GM18858 (cell line): Measurements from ENCODE around the gene USP24.
"Not testable (repeated sequence)": the region's sequence is repeated elsewhere in the genome, so short reads cannot be mapped to it uniquely, and the experiment has no call there.

Experiments used
- ATAC-seq: cut with Tn5 transposase; IDR thresholded peaks from one replicate; pipeline ENCODE4 v1.9.1; 2021; ENCODE audit not compliant: unreplicated experiment

Gene USP24

DNA sequence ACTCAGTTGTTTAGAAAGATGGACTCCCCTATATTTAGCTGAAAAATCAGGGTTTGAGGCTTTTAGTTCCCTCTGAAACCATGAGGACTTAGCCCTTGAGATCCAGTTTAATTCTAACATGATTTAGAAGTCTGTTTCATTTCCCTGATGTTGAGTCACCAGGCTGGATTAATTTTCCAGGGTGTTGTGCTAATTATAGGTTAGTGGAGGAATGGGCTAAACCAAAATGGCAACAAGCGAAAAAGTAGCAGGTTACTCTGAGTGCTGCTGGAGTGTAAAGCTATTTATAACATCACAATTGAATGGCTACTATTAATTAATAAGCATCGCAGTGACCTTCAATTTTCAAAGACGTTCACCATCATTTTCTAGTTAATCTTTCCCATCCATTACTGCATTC is 15.5 kb upstream of the USP24 start:
- ATAC-seq = no peak

DNA sequence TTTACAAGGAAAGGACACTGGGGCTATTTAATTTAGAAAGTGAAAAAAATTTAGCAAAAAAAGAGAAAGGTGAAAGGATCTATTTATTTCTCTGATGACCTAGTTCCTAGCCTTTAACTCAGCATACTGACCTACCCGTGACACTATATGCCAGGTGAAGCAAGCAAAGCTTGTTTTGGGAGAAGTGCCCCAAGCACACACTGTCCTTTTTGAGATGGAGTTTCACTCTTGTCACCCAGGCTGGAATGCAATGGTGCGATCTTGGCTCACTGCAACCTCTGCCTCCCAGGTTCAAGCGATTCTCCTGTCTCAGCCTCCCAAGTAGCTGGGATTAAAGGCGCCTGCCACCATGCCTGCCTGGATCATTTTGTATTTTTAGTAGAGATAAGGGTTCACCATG is 14.6 kb upstream of the USP24 start:
- not testable (repeated sequence) for ATAC-seq

DNA sequence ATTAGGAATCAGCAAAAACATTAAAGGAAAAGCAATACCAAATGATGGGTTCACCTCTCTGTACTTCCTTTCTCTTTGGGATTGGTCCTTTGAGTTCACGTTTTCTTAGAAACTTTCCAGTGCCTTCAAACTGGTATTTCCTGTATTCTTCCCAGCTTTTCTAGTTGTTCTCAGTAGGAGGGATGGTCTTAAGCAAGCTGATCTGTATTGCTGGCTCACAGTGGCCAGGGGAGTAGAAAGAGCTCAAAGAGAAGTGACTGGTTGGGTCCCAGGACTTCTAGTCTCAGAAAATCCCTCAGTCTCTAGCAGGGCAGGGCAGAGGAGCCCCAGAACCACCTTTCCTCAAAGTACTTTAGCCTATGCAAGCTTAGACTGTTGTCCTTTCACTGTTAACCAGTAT is 10.1 kb upstream of the USP24 start:
- no peak for ATAC-seq

DNA sequence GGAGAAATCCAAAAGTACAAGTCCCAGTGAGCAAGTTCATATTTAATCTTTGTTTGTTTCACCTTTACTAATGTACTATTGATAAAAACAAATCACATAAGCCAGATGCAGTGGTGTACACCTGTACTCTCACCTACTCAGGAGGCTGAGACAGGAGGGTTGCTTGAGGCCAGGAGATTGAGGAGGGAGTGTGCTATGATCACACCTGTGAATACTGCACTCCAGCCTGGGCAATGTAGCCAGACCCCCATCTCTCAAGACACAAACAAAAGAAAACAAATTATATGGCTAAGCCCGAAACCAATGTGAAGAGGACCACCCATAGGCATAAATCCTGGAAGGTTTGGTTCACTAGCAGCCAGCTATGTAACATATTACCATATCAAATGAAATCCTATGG is 9.6 kb upstream of the USP24 start:
- no peak for ATAC-seq

DNA sequence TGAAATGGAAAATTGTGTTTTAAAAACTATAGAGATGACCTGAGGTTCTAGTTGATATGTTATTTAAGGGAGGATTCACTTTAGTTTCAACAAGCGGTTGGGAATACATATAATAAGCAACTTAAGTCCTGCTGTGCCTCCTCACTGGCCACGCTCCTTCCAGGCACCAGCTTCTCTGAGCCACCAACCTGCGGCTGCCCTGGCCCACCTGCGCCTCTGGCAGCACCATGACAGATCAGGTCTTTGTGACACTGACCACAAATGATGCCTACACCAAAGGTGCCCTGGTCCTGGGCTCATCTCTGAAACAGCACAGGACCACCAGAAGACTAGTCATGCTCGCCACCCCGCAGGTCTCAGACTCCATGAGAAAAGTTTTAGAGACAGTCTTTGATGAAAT is 7.0 kb upstream of the USP24 start:
- ATAC-seq = no peak

DNA sequence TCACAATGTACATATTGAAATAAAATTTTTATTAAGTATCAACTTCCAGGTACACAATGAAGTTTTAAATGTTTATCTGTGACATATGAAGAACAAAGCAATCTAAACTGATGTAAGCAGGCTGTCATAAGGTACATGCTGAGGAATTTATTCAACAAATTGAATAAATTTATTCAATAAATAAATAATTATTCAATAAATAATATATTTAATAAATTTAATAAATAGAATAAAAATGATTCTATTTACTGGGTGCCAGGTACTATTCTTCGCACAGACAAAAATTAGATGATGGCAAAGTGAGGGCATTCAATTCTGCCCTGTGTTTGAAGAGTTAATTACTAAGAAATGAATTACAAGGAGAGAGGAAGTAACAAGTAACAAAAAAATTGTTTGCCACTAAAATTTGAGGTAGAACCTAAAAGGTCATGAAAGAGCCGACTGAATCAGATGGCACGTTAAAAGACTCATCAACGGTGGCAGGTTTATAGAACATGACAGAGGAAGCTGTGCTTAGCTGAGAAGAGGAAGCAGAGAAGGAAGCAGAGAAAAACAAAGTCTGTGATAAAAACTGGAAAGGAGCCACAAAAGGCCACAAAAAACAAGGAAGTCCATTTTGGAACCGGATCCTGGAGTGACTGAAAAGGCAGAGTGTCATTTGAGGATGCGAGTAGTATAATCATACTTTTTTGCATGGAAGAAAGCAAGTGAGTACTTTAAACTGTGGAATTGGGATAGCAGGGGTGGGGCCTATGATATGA is 2.2 kb upstream of the USP24 start:
- ATAC-seq = no peak

DNA sequence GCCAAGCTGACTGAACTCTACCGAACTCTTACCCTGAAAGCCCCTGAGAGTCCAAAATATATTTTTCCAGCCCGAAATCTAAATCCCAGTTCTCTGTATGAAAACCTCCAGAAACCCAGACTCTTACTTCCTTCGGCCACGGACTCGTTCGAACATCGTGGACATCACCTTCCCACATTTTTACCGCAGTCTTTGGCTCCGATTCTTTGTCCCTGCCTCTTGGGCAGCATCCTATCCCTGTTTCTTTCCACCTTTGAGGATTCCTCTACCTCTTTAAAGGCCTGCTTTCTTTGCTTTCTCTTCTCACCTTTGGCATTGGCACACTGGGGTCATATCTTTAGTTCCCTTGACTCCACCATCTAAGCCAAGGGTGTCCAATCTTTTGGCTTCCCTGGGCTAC is 932 bp upstream of the USP24 start:
- ATAC-seq = no peak

DNA sequence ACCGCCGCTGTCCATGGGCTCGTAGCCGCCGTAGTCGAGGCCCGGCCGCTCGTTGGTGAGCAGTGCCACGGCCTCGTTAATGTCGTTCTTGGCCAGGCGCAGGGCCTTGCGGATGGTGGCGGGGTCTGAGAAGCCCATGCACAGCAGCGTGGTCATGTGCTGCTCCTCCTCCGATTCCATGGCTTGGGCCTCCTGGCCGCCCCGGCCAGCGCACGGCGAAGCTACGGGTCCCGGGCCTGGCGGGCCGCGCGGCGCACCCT is 300 bp downstream of the USP24 start:
- ATAC-seq = peak; percentile 25

DNA sequence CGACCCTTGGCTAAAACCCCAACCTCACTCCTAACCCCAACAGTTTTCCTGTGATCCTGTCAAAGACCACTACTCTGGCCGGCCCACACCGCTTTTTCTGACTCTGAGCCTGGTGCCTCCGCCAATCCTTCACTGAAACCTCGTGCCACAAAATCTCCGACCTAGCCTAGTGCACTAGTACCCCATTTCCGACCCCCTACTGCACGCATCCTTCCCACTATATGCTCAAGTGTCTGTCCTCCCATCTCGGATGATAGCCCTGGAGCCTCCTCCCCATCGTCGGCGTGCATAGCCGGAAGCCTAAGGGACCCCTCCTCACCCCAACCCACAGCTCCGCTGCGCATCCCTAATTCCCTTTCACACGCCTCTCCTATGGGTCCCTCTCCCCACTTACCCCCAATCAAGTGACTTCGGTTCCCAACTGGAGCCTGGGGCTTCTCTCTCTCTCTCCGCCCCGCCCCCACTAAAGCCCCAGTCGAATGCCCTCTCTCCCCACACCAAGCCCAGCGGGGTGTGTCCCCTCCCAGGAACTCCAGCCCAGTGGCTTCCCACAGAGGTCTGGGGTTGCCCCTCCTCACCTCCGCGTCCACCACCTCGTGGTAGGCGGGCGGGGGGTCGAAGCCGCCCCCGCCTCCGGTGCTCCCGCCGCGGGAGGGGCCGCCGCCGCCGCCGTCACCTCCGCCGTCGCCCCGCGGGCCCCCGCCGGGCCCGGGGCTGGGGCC is 791 bp downstream of the USP24 start:
- no peak for ATAC-seq

DNA sequence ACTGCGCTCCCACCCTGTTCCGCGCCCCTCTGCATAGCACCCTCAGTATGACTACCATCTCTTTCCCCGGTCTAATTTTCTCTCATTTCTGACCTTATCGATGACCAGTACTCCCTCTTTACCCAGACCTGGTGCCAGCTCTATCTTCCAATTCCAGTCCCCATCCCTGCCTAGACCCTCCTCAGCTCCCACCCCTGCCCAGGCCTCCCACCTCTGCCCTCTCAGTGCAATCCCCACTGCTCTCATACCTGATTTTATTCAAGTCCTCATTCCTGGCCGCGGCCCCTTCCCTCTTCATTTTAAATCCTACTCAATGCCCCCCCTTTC is 1.3 kb downstream of the USP24 start:
- no peak for ATAC-seq

DNA sequence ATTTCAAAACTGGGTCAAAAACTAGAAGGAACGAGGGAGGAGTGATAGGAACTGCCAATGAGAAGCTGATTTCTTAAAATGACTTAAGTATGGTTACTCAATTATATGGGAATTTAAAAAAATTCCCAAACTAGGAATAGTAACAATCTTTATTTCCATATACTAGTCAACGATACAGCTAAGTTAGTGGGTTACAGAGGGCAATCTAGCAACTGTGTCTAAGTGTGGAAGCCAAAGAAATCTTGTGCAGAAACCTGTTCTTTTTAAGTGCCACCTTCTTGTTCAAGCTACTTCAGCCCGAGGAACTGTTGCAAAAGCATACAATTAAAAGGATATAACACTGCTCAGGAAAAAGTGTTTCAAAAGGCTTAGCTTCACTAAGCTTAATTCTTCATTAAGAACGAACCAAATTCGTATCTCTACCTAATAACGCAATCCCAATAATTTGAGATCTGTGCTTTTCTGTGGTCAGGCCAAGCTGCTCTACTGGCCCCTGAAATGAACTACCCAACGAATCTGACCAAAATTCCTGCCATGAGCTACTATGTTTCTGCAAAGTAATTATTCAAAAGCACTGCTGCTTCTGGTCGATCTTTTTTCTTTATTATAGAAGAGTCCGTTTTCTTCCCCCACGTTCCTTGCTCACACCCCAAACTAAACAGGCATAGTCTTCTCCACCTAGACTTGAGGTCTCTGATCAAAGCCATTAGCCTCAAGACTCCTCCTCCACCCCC is 1.8 kb downstream of the USP24 start:
- no peak for ATAC-seq

DNA sequence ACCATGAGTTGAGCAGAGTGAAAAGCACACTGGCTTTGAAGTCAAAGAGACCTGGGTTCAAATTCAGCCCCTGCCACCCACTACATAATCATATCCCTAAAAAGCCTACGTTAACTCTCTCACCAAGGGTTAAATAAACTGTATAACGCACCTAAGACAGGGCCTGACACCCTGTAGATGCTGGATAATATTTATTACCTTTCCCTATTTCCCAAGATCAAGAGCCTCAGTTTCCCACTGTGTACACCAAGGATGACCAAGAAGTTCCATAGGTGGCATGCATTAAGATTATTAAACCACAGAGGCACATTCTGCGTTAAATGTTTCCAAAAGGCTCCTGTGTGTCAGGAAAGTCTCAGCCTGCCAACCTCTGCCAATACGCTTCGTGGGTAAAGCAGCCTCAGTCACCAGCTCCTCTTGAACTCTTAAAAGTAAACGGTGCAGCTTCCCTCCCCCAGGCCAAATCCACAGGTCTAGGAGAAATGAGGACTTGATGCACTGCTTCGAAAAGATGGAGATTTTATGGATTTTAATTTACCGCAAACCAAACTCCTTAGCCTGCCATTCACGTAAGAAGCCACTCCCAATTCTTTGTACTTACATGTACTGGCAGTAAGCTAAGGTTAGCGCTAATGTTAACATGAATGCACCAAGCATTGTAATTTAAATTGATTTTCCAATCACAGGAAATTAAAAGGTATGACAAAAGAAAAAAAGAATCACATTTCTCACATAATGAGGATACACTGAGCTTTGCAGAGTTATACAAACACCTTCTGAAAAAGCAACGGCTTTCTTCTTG is 2.6 kb downstream of the USP24 start:
- ATAC-seq = no peak

DNA sequence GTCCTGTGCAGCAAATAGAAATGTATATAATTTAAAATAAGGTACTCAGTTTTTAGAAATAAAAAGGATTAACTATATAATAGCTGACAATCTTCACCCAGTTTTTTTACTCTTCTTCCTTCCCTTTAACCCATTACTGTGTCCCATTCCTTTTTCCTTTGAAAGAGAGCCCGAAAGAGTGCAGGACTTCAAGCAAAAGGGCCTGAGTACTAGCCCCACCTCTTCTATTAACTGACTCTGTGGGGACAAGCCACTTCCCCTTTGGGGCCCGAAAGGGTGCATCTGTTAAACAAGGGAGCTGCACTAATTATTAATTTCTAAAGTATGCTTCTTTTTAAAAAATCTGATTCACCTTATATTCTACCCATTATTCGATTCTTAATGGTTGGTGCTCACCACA is 3.3 kb downstream of the USP24 start:
- ATAC-seq = no peak

DNA sequence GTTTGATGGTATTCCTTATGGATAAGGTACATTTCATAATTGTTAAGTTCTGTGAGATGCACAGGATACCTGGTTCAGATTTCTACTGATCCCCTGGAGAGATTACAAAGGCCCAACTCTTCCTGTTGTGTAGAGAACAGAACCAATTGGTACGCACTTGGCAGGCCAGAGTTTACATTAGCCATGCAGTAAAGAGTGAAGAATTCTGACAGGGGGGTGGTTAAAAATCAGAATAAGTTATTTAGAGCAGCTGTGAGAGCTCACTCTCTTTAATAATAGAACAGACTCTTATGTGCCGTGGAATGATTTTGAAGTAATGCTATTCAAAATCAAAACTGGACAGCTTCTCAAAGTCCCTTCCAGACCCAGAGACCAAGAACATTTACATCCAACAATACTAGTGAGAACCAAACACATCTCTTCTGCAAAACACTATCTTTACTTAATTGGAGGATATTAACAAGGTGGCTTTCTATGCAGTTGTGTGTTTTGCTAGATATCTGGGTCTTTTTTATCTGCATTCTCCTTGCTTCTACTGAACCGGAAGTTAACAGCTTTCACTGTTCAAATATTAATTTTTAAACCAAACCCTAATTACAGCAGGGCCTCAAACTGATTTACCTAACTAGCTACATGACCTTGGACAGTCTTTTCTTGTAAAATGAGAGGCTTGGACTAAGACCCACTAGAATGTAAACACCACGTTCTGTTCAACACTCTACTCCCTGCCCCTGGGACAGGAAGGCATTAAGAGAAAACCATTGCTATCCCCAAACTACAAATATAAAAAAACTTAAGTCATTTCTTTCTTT is 4.0 kb downstream of the USP24 start:
- no peak for ATAC-seq

DNA sequence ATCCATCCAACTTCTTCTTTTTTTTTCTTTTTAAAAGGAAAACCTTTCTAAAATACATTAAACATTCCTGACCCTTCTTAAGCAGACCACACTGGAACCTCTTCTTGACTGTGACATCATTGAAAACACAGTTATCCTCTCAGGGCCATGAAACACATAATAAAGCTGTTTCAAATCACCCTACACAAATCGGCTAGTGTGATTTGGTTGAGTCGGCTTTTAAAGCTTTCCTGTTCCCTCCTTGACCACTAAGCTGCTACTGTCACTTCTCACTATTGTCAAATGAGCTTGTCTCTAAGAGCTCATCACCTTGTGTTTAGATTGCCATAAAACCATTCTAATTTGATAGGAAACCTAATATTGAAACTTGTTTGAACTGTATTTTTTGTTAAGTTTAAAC is 5.9 kb downstream of the USP24 start:
- no peak for ATAC-seq

DNA sequence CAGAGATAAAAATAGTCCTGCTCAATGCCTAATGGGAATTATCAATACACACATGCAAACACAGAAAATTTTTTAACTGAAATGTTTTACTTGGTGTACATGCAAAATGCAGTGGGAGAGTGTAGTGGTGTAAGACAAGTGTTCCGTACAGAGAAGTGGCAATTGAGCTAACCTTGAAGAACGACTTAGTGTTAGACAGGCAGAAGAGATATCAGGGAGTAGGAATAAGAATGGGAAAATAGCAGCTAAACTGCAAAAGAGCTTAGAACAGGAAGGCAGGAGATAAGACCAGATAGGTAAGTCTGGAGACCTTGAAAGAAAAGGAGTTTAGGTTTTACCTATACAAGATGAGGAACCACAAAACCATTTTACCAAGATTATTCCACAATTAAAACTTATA is 9.0 kb downstream of the USP24 start:
- no peak for ATAC-seq

DNA sequence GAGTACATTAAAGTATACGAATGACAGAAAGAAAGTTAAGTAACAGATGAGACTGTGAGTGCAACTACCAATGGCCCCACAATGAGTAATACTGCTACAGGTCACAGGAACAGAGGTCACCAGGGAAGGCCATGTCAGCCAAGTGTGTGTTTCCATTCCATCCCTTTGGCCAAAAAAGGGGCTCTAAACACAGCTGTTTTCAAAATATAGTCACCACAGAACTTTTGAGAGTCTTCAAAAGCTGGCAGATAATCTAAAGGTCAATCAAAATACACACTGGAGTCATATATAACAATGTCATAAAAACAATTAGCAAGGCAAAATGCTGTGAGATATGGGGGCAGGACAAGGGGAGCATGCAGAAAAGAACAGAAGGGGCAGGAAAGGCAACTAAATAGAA is 10.2 kb downstream of the USP24 start:
- peak; percentile 71 for ATAC-seq

DNA sequence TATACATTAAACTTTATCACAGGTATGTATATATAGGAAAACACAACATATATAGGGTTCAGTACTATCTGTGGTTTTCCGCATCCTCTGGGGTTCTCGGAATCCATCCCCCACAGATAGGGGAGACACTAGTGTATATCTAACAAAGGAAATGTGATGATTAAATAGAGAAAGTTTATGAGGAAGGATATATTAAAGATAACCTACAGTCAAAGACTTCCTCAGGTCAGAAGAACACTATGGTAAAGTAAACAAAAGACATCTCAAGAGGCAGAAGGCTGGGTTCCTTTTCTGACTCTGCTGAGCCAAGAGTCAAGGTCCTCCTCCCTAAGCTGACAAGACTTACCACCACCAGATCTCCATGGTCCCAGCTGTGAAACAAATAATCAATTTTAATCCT is 12.1 kb downstream of the USP24 start:
- no peak for ATAC-seq

DNA sequence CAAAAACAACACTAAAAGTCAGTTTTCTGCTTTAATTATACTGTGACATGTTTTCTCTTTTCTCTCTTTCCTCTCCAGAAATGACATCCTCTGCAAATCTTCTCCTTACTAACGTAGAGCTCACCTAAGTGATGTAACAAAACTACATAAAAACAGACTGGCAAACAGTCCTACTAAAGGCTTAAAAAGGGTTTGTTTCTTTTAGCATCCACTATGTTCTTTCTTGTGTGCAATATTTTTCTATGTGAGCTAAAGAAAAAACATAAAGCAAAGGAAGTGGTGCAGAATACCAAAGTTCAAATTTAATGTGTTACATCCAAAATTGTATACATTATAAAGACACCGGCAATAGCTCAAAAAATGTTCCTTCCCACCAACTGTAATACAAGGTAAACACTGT is 14.5 kb downstream of the USP24 start:
- ATAC-seq = no peak

DNA sequence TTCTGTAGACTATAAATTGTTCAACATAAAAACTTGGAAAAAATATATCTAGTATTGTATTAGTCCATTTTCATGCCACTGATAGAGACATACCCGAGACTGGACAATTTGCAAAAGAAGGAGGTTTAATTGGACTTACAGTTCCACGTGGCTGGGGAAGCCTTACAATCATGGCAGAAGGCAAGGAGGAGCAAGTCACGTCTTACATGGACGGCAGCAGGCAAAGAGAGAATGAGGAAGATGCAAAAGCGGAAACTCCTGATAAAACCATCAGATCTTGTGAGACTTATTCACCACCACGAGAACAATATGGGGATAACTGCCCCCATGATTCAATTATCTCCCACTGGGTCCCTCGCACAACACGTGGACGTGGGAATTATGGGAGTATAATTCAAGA is 15.4 kb downstream of the USP24 start:
- ATAC-seq = not testable (repeated sequence)

DNA sequence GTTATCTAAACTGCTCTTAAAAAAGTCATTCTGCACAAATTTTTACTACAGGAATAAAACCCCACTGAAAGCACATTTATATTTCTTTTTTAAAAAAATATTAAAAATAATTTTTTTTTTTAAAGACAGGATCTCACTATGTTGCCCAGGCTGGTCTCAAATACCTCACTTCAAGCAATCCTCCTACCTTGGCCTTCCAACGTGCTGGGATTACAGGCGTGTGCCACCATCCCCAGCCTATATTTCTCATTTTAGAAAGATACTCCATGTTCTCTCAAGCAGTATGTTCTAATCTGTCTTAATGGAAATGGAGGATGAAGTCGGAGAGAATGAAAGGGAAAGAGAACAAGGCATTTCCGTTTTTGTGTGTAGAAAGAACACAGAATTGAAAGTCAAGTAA is 17.1 kb downstream of the USP24 start:
- no peak for ATAC-seq
